ENCODE data around the gene GLIS1. TPM values are rescaled to one million over a fixed set of nuclear protein-coding genes. Genes with fewer than 3 reads are reported as not detected.

The GLIS1 gene
- total RNA-seq, 1 experiment from 2014 or later, result 0.28 TPM

GRCh38 chr1:53540604-53541262, 198.2 kb downstream of the GLIS1 start:
- Histone ChIP-seq H3K79me1 (ENCODE audit: insufficient read depth, low read depth, low read length, poor library complexity, severe bottlenecking) (no peaks in the 10 kb centered on the region), H3K23me2 (ENCODE audit: insufficient read length, low read depth, low read length, poor library complexity, severe bottlenecking) (no peaks in the 10 kb centered on the region), H2AFZ (ENCODE audit: low read length) (no peak overlapping the region), H3K27ac (ENCODE audit: insufficient read length, low read depth, low read length) (no peak overlapping the region), H3K4me1 (ENCODE audit: insufficient read depth, low read length) (no peaks in the 10 kb centered on the region), H2BK5ac (ENCODE audit: insufficient read length, low read length) (no peak overlapping the region), H3K79me2 (ENCODE audit: insufficient read depth, low read length) (no peaks in the 10 kb centered on the region), H3K9ac (ENCODE audit: extremely low read depth, insufficient read length, low read length) (no peak overlapping the region), H2BK20ac (ENCODE audit: low read depth, low read length, poor library complexity, severe bottlenecking) (no peak overlapping the region), H4K8ac (replicated peaks; ENCODE audit: insufficient read length, low read depth, low read length) (no peak overlapping the region), H3K4me2 (ENCODE audit: insufficient read depth, insufficient read length, low read length) (no peak overlapping the region), H3K27me3 (ENCODE audit: insufficient read depth, low read length) (no peaks in the 10 kb centered on the region), H4K20me1 (ENCODE audit: control insufficient read depth, insufficient read depth, insufficient read length) (no peaks in the 10 kb centered on the region), H3K14ac (ENCODE audit: insufficient read depth, low read length) (no peak overlapping the region), H4K91ac (ENCODE audit: insufficient read length, low read depth, low read length) (no peak overlapping the region), H2BK12ac (ENCODE audit: insufficient read length, low read depth, low read length) (no peak overlapping the region), H2AK5ac (ENCODE audit: insufficient read length, low read length) (no peak overlapping the region), H3K23ac (ENCODE audit: insufficient read length, low read depth, low read length) (no peak overlapping the region), H3K56ac (ENCODE audit: insufficient read length, low read depth, low read length) (no peak overlapping the region), H3K9me3 (ENCODE audit: control insufficient read depth, low read depth, low read length) (no peaks in the 10 kb centered on the region), H3K4ac (ENCODE audit: low read depth, low read length) (no peak overlapping the region), H2BK120ac (ENCODE audit: low read depth, low read length, poor library complexity, severe bottlenecking) (no peak overlapping the region), H2BK15ac (ENCODE audit: low read depth, low read length) (no peak overlapping the region), H4K5ac (ENCODE audit: insufficient read length, low read depth, low read length) (no peak overlapping the region), H3K18ac (ENCODE audit: insufficient read length, low read depth, low read length) (no peak overlapping the region), H3T11ph (ENCODE audit: low read length) (no peak overlapping the region)
- DNase-seq, result no peak
- WGBS (ENCODE audit: extremely low coverage, insufficient read length, low lambda C conversion rate), result no CpG with 5 or more reads among the region's 14 CpGs
- Mint-ChIP-seq H3K36me3 (ENCODE audit: insufficient read depth in 1 of 3, low read depth in 3 of 3) (no peaks in the 10 kb centered on the region; a peak in 1 of 7 replicates), H3K4me1 (peaks cover 7 to 23% of the 10 kb centered on the region in 2 experiments), H3K9me3 (no peaks in the 10 kb centered on the region), H3K27ac (no peak overlapping the region), H3K4me3 (no peak overlapping the region; a peak in 1 of 5 replicates), H3K27me3 (ENCODE audit: low read depth) (peaks cover 10% of the 10 kb centered on the region)
- no peak for TF ChIP-seq CTCF (conservative IDR thresholded peaks at IDR 0.05)
